ENCODE data around the gene C2CD4D.

DNA sequence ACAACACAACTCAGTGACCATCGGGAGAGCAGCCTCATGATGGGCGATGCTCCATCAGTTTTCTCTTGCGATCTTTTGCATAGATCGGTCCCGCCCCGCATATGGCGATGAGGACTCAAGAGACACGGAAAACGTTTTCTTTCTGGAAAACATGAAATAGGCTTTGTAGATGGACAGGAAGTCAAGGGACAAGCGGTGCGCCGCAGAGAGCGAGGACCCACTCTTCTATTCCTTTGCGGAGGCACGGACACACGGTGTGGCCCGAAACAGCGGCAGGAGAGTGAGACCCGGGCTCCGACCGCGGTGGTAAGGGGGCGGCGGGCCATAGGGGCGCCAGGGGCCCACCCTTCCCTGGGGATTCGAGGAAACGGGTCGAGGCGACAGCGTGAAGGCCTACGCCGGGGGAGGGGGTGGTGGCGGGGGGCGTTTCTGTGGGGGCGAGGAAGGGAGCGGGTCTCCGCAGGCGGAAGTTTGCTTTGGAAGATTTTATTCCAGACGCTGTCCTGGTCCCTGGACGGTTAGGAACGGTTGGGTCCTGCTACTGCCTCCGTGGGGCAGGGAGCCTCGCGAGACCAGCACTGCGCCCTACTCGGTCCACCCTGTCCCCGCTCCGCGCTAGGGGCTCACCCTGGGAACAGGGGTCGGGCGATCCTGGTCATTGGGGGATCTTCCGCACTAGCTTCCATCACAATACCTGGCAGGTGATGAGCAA, 48.5 kb downstream of the C2CD4D start:
- TF ChIP-seq, protein P1, sequence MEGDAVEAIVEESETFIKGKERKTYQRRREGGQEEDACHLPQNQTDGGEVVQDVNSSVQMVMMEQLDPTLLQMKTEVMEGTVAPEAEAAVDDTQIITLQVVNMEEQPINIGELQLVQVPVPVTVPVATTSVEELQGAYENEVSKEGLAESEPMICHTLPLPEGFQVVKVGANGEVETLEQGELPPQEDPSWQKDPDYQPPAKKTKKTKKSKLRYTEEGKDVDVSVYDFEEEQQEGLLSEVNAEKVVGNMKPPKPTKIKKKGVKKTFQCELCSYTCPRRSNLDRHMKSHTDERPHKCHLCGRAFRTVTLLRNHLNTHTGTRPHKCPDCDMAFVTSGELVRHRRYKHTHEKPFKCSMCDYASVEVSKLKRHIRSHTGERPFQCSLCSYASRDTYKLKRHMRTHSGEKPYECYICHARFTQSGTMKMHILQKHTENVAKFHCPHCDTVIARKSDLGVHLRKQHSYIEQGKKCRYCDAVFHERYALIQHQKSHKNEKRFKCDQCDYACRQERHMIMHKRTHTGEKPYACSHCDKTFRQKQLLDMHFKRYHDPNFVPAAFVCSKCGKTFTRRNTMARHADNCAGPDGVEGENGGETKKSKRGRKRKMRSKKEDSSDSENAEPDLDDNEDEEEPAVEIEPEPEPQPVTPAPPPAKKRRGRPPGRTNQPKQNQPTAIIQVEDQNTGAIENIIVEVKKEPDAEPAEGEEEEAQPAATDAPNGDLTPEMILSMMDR (IDR thresholded peaks at IDR 0.05; ENCODE audit: borderline replicate concordance, extremely low read depth, low read length, poor library complexity, severe bottlenecking) = no peak
- no peak for TF ChIP-seq EZH2 (IDR thresholded peaks at IDR 0.05; ENCODE audit: borderline replicate concordance, low read depth, low read length, severe bottlenecking)

All from DND-41 (cell line).